GM19397 (cell line): Measurements from ENCODE around the gene PHKA1.
"Not testable (repeated sequence)": the region's sequence is repeated elsewhere in the genome, so short reads cannot be mapped to it uniquely, and the experiment has no call there.

Experiments used
- ATAC-seq: cut with Tn5 transposase; IDR thresholded peaks from one replicate; pipeline ENCODE4 v1.9.1; 2021; ENCODE audit warnings: mild to moderate bottlenecking, moderate library complexity; ENCODE audit not compliant: unreplicated experiment

The PHKA1 gene

GRCh38 chrX:72713599-72714477 is at the start of gene PHKA1:
Gene PHKA1 (minus strand): TSS chrX:72714306. CDS start chrX:72713880, 426 bp downstream.
- ATAC-seq: peak; percentile 69

DNA sequence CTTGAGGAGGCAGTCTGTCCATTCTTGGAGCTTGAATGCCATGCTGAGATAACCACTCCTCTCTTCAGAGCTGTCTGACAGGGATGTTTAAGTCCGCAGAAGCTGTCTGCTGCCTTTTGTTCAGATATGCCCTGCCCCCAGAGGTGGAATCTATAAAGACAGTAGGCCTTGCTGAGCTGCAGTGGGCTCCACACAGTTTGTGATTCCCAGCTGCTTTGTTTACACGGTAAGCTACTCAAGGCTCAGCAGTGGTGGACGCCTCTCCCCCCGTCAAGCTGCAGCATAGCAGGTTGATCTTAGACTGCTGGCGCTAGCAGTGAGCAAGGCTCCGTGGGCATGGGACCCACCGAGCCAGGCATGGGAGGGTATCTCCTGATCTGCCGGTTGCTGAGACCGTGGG is 46.3 kb upstream of the PHKA1 start:
- not testable (repeated sequence) for ATAC-seq

- not testable (repeated sequence) for ATAC-seq
Measured at GRCh38 chrX:72748545-72748944, 34.4 kb upstream of the PHKA1 start.

- ATAC-seq: not testable (repeated sequence)
Measured at GRCh38 chrX:72745546-72745945, 31.4 kb upstream of the PHKA1 start.

DNA sequence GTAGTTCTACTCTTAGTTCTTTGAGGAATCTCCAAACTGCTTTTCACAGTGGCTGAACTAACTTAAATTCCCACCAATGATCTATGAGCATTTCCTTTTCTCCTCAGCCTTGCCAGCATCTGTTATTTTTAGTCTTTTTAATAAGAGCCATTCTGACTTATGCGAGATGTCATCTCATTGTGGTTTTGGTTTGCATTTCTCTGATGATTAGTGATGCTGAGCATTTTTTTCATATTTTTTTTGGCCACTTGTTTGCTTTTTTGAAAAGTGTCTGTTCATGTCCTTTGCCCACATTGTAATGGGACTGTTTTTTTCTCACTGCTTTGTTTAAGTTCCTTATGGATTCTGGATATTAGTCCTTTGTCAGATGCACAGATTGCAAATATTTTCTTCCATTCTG is 21.5 kb upstream of the PHKA1 start:
- no peak for ATAC-seq

GRCh38 chrX:72733636-72734035 is 19.5 kb upstream of the PHKA1 start:
- not testable (repeated sequence) for ATAC-seq

DNA sequence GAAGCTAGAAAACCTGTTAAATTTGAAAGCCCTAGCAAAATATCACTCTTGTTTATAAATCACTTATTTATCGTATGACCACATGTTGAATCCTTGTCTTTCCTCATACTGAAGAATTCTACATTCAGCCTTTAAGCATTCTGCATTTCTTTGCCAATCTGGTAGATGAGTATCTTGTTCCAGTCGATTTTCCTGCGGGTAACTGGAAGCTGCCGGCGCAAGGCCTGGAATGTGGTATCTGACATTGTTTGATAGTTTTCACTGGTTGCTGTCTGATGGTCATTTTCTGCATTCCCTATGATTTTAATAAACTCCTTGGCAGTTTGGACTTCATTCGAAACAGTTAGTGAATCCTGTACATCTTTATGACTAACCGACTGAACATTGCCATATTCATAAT is 13.7 kb upstream of the PHKA1 start:
- ATAC-seq: no peak

DNA sequence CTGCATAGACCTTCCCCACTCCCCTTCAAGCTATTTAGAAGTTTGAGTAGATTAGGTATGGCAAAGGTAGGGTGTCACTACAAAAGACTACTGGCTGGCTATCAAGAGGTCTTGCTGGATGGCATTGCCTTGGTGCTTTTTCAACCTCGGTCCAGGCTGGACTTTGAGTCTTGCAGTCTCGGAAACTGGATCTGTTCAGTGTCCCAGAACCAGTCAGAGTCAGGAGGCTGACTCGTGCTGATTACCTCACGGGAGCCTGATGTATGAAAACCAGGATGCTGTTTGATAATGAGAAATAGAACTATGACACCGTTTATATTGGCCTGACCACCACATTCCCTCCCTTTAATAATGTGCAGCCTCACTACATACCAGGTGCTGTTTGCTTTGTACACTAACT is 2.7 kb upstream of the PHKA1 start:
- ATAC-seq: no peak

GRCh38 chrX:72715546-72715945 is 1.4 kb upstream of the PHKA1 start:
- no peak for ATAC-seq

GRCh38 chrX:72714478-72714916 is 391 bp upstream of the PHKA1 start:
- ATAC-seq: no peak

- no peak for ATAC-seq
Measured at GRCh38 chrX:72713130-72713529, 976 bp downstream of the PHKA1 start.

GRCh38 chrX:72712094-72712755 is 1.9 kb downstream of the PHKA1 start:
- ATAC-seq: no peak

- no peak for ATAC-seq
Measured at GRCh38 chrX:72705814-72706213, 8.3 kb downstream of the PHKA1 start.

- no peak for ATAC-seq
Measured at GRCh38 chrX:72705111-72705510, 9.0 kb downstream of the PHKA1 start.

DNA sequence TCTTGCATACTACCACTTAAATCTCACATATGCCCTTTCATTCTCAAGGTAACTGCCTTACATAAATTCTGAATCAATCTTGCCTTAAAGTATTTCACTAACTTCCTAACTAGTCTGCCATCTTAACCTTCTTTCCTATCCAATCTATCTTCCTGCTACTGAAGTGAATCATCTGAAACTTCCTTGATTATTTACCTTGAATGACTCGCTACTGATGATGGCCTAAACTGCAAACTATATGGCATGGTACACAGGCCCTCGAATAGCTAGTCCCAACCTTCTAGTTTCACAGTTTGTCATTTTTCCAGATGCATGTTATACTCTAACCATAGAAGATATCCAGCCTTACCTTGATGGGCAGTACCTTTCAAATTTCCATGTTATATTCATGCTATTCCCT is 19.9 kb downstream of the PHKA1 start:
- ATAC-seq: no peak

DNA sequence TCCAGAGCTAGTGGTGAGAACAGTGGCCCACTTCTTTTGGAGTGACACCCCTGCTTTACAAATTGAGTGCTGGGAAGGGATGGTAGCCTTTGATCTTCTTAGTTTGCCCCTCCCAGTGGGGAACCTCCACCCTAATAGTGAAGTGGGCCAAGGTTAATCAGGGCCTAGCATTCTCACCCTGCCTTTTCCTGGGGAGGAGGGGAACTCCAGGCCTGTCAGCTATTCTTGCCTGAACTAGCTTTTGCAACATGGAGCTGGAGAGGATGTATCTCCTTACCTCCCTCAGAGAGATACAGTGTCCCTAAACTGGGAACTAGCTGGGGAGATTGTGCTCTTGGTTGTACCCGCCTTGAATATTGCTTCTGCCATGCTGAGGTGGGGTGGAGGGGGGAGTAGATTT is 20.6 kb downstream of the PHKA1 start:
- ATAC-seq: no peak

GRCh38 chrX:72687396-72687795 is 26.7 kb downstream of the PHKA1 start:
- ATAC-seq: no peak

GRCh38 chrX:72685810-72686456 is 28.2 kb downstream of the PHKA1 start:
- ATAC-seq: no peak

GRCh38 chrX:72685018-72685417 is 29.1 kb downstream of the PHKA1 start:
- no peak for ATAC-seq

DNA sequence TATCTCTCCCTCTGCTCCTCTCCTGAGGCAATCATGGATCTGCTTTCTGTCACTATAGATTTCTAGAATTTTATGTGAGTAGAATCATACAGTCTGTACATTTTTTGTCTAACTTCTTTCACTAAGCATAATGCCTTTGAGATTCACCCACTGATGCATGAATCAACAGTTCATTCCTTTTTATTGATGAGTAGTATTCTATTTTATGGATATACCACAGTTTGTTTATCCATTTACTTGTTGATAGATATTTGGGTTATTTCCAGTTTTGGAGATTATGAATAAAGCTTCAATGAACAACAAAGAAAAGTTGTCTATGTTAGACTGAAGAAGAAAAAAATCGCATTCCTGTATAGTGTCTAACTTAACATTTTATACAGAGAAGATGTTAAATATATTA is 30.5 kb downstream of the PHKA1 start:
- no peak for ATAC-seq

DNA sequence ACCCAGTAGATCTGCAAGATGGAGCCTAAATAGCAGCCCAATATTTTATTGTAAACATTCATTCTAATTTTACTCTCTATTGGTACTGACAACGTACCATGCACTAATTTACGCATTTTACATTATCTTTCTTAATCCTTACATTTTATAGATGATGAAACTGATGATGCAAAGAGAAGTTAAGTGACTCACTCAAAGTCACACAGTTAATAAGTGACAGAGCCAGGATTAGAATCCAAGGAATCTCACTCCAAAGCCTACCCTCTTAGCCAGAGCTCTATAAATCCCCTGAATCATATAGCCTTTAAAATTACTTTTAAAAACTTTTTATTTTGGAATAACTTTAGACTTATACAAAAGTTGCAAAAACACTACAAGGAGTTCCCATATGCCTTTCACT is 37.6 kb downstream of the PHKA1 start:
- ATAC-seq: no peak

DNA sequence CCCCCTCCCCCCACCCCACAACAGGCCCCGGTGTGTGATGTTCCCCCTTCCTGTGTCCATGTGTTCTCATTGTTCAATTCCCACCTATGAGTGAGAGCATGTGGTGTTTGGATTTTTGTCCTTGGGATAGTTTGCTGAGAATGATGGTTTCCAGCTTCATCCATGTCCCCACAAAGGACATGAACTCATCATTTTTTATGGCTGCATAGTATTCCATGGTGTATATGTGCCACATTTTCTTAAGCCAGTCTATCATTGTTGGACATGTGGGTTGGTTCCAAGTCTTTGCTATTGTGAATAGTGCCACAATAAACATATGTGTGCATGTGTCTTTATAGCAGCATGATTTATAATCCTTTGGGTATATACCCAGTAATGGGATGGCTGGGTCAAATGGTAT is 40.2 kb downstream of the PHKA1 start:
- not testable (repeated sequence) for ATAC-seq
